ENCODE results near the gene RASGRP4.
"Not testable (repeated sequence)": the region's sequence is repeated elsewhere in the genome, so short reads cannot be mapped to it uniquely, and the experiment has no call there.

The RASGRP4 gene

GRCh38 chr19:38437917-38438316 lies 11.9 kb upstream of the RASGRP4 start:
- DNase-seq (ENCODE audit: insufficient read length, low spot score) (no peak), FAIRE-seq (no peak)
- TF ChIP-seq PAX5 (IDR thresholded peaks at IDR 0.05; ENCODE audit: insufficient read depth, low read length, severe bottlenecking) = no peak
- TF ChIP-seq POLR2AphosphoS5 (IDR thresholded peaks at IDR 0.05; ENCODE audit: low read depth, low read length) = no peak
- no peak for TF ChIP-seq POU2F2 (IDR thresholded peaks at IDR 0.05; ENCODE audit: low read depth, low read length)
- TF ChIP-seq TAF1 (IDR thresholded peaks at IDR 0.05; ENCODE audit: low read depth, low read length) = no peak
- no peak for TF ChIP-seq SPI1 (IDR thresholded peaks at IDR 0.05; ENCODE audit: low read depth, low read length)
- TF ChIP-seq POLR2A (IDR thresholded peaks at IDR 0.05; ENCODE audit: low read depth, low read length) = no peak

GRCh38 chr19:38437295-38437694 lies 11.3 kb upstream of the RASGRP4 start:
- FAIRE-seq (no peak), DNase-seq (ENCODE audit: insufficient read length, low spot score) (no peak)
- TF ChIP-seq POLR2AphosphoS5 (IDR thresholded peaks at IDR 0.05; ENCODE audit: low read depth, low read length) (no peak), PAX5 (IDR thresholded peaks at IDR 0.05; ENCODE audit: insufficient read depth, low read length, severe bottlenecking) (no peak), SPI1 (IDR thresholded peaks at IDR 0.05; ENCODE audit: low read depth, low read length) (no peak), POLR2A (IDR thresholded peaks at IDR 0.05; ENCODE audit: low read depth, low read length) (no peak), POU2F2 (IDR thresholded peaks at IDR 0.05; ENCODE audit: low read depth, low read length) (no peak), TAF1 (IDR thresholded peaks at IDR 0.05; ENCODE audit: low read depth, low read length) (no peak)

- DNase-seq (ENCODE audit: insufficient read length, low spot score) (no peak), FAIRE-seq (no peak)
- TF ChIP-seq PAX5 (IDR thresholded peaks at IDR 0.05; ENCODE audit: insufficient read depth, low read length, severe bottlenecking) (no peak), SPI1 (IDR thresholded peaks at IDR 0.05; ENCODE audit: low read depth, low read length) (no peak), POLR2A (IDR thresholded peaks at IDR 0.05; ENCODE audit: low read depth, low read length) (no peak), POU2F2 (IDR thresholded peaks at IDR 0.05; ENCODE audit: low read depth, low read length) (no peak), TAF1 (IDR thresholded peaks at IDR 0.05; ENCODE audit: low read depth, low read length) (no peak), POLR2AphosphoS5 (IDR thresholded peaks at IDR 0.05; ENCODE audit: low read depth, low read length) (no peak)
Observed at GRCh38 chr19:38434549-38435051, 8.6 kb upstream of the RASGRP4 start.

GRCh38 chr19:38433268-38433733 lies 7.3 kb upstream of the RASGRP4 start, which contains the start of gene RYR1:
TSS of gene RYR1 (plus strand) at chr19:38433691. CDS start at chr19:38433830, 139 bp downstream.
- peak; percentile 60 for TF ChIP-seq SPI1 (IDR thresholded peaks at IDR 0.05; ENCODE audit: low read depth, low read length)
- TF ChIP-seq POU2F2 (IDR thresholded peaks at IDR 0.05; ENCODE audit: low read depth, low read length) = no peak
- FAIRE-seq = peak; percentile 81
- peak; percentile 87 for DNase-seq (ENCODE audit: insufficient read length, low spot score)

- DNase-seq (ENCODE audit: insufficient read length, low spot score) (no peak), FAIRE-seq (no peak)
- no peak for TF ChIP-seq POLR2A (IDR thresholded peaks at IDR 0.05; ENCODE audit: low read depth, low read length)
- no peak for TF ChIP-seq PAX5 (IDR thresholded peaks at IDR 0.05; ENCODE audit: insufficient read depth, low read length, severe bottlenecking)
- TF ChIP-seq POU2F2 (IDR thresholded peaks at IDR 0.05; ENCODE audit: low read depth, low read length) = no peak
- TF ChIP-seq SPI1 (IDR thresholded peaks at IDR 0.05; ENCODE audit: low read depth, low read length) = no peak
- TF ChIP-seq POLR2AphosphoS5 (IDR thresholded peaks at IDR 0.05; ENCODE audit: low read depth, low read length) = no peak
- no peak for TF ChIP-seq TAF1 (IDR thresholded peaks at IDR 0.05; ENCODE audit: low read depth, low read length)
Observed at GRCh38 chr19:38430931-38431330, 4.9 kb upstream of the RASGRP4 start.

- TF ChIP-seq SPI1 (IDR thresholded peaks at IDR 0.05; ENCODE audit: low read depth, low read length) (no peak), POLR2A (IDR thresholded peaks at IDR 0.05; ENCODE audit: low read depth, low read length) (no peak), POU2F2 (IDR thresholded peaks at IDR 0.05; ENCODE audit: low read depth, low read length) (no peak), TAF1 (IDR thresholded peaks at IDR 0.05; ENCODE audit: low read depth, low read length) (no peak), POLR2AphosphoS5 (IDR thresholded peaks at IDR 0.05; ENCODE audit: low read depth, low read length) (no peak), PAX5 (IDR thresholded peaks at IDR 0.05; ENCODE audit: insufficient read depth, low read length, severe bottlenecking) (no peak)
- DNase-seq (ENCODE audit: insufficient read length, low spot score) (no peak), FAIRE-seq (no peak)
Observed at GRCh38 chr19:38429811-38430156, 3.8 kb upstream of the RASGRP4 start.

- FAIRE-seq = peak; percentile 88
- TF ChIP-seq POU2F2 (IDR thresholded peaks at IDR 0.05; ENCODE audit: low read depth, low read length) (no peak; the same call in 1 of the 2 replicates), POLR2A (IDR thresholded peaks at IDR 0.05; ENCODE audit: low read depth, low read length) (no peak)
- no peak for DNase-seq (ENCODE audit: insufficient read length, low spot score)
Observed at GRCh38 chr19:38429055-38429810, 3.2 kb upstream of the RASGRP4 start.

GRCh38 chr19:38427035-38427677 lies 1.1 kb upstream of the RASGRP4 start:
- DNase-seq (ENCODE audit: insufficient read length, low spot score) = not testable (repeated sequence)
- peak; percentile 87 for FAIRE-seq

- DNase-seq (ENCODE audit: insufficient read length, low spot score) (no peak), FAIRE-seq (no peak)
- TF ChIP-seq TAF1 (IDR thresholded peaks at IDR 0.05; ENCODE audit: low read depth, low read length) (no peak), POU2F2 (IDR thresholded peaks at IDR 0.05; ENCODE audit: low read depth, low read length) (no peak), POLR2A (IDR thresholded peaks at IDR 0.05; ENCODE audit: low read depth, low read length) (no peak), POLR2AphosphoS5 (IDR thresholded peaks at IDR 0.05; ENCODE audit: low read depth, low read length) (no peak), PAX5 (IDR thresholded peaks at IDR 0.05; ENCODE audit: insufficient read depth, low read length, severe bottlenecking) (no peak), SPI1 (IDR thresholded peaks at IDR 0.05; ENCODE audit: low read depth, low read length) (no peak)
Observed at GRCh38 chr19:38425222-38425809, 703 bp downstream of the RASGRP4 start.
